ENCODE measurements around the gene IPO4. TPM values are rescaled to one million over a fixed set of nuclear protein-coding genes. Genes with fewer than 3 reads are reported as not detected.

The IPO4 gene
- total and polyA plus RNA-seq, 2 of the 8 experiments (the other 6 are each of a cell fraction or from before 2014, with no cell fraction given) = 55.5 to 108 TPM

Small RNA genes lying within 50 kb of the gene (microRNA-seq; reads per million reads assigned to microRNA genes)
- 0 reads per million in 2 experiments for gene MIR7703 (ENCODE audit: borderline microRNAs expressed in 2 of 2, borderline number of aligned reads in 2 of 2, borderline replicate concordance in 1 of 2)

Small RNA genes lying within 50 kb of the gene (small RNA-seq; reads per million reads assigned to genes)
- gene AL136295.4 (ENCODE audit: insufficient read depth) (not detected), gene CHMP4A (ENCODE audit: insufficient read depth) (not detected), gene IPO4 (ENCODE audit: insufficient read depth) (1.9 reads per million, percentile 12 among the genes with 10 or more reads in this experiment), gene IRF9 (ENCODE audit: insufficient read depth) (not detected), gene MDP1 (ENCODE audit: insufficient read depth) (not detected), gene RNA5SP383 (ENCODE audit: insufficient read depth) (6.5 reads per million, percentile 71 among the genes with 10 or more reads in this experiment)

Other genes with a start within 250 kb of the IPO4 start
Only the 30 nearest of the 34 such genes appear.
- 15.2 and 15.4 TPM in 2 replicates for gene DHRS4L2, start 199.9 kb downstream of the IPO4 start, total RNA-seq (2021; fragmentation: NEBNext Ultra II Directional; extraction: Animal tissue kit (Norgen Biotek cat#: 25700))
- 12.3 and 14.2 TPM in 2 replicates for gene DHRS4L2, start 199.9 kb downstream of the IPO4 start, polyA plus RNA-seq (2011; rRNA removed)
- 8.5 and 9.0 TPM in 2 replicates for gene CARMIL3, start 136.8 kb downstream of the IPO4 start, total RNA-seq (2021; fragmentation: NEBNext Ultra II Directional; extraction: Animal tissue kit (Norgen Biotek cat#: 25700))
- gene CARMIL3, start 136.8 kb downstream of the IPO4 start, polyA plus RNA-seq (2011; rRNA removed) = 6.0 and 7.8 TPM in 2 replicates
- not detected in 2 replicates for gene CPNE6, start 117.3 kb downstream of the IPO4 start, total RNA-seq (2021; fragmentation: NEBNext Ultra II Directional; extraction: Animal tissue kit (Norgen Biotek cat#: 25700))
- 0.02 and 0.05 TPM in 2 replicates for gene CPNE6, start 117.3 kb downstream of the IPO4 start, polyA plus RNA-seq (2011; rRNA removed)
- 79.3 and 81.9 TPM in 2 replicates for gene PCK2, start 94.5 kb downstream of the IPO4 start, total RNA-seq (2021; fragmentation: NEBNext Ultra II Directional; extraction: Animal tissue kit (Norgen Biotek cat#: 25700))
- gene PCK2, start 94.5 kb downstream of the IPO4 start, polyA plus RNA-seq (2011; rRNA removed) = 115 and 221 TPM in 2 replicates
- 63.6 and 67.2 TPM in 2 replicates for gene DCAF11, start 74.0 kb downstream of the IPO4 start, total RNA-seq (2021; fragmentation: NEBNext Ultra II Directional; extraction: Animal tissue kit (Norgen Biotek cat#: 25700))
- 60.4 and 74.6 TPM in 2 replicates for gene DCAF11, start 74.0 kb downstream of the IPO4 start, polyA plus RNA-seq (2011; rRNA removed)
- gene NRL, start 73.9 kb downstream of the IPO4 start, total RNA-seq (2021; fragmentation: NEBNext Ultra II Directional; extraction: Animal tissue kit (Norgen Biotek cat#: 25700)) = 1.1 TPM in 2 replicates
- 2.1 and 2.2 TPM in 2 replicates for gene NRL, start 73.9 kb downstream of the IPO4 start, polyA plus RNA-seq (2011; rRNA removed)
- 0.33 and 0.76 TPM in 2 replicates for gene FITM1, start 58.2 kb downstream of the IPO4 start, total RNA-seq (2021; fragmentation: NEBNext Ultra II Directional; extraction: Animal tissue kit (Norgen Biotek cat#: 25700))
- 0.53 and 0.80 TPM in 2 replicates for gene FITM1, start 58.2 kb downstream of the IPO4 start, polyA plus RNA-seq (2011; rRNA removed)
- gene PSME1, start 52.6 kb downstream of the IPO4 start, total RNA-seq (2021; fragmentation: NEBNext Ultra II Directional; extraction: Animal tissue kit (Norgen Biotek cat#: 25700)) = 85.9 and 91.7 TPM in 2 replicates
- gene PSME1, start 52.6 kb downstream of the IPO4 start, polyA plus RNA-seq (2011; rRNA removed) = 57.4 and 74.9 TPM in 2 replicates
- gene EMC9, start 47.2 kb downstream of the IPO4 start, total RNA-seq (2021; fragmentation: NEBNext Ultra II Directional; extraction: Animal tissue kit (Norgen Biotek cat#: 25700)) = 36.9 and 38.4 TPM in 2 replicates
- 47.2 and 60.1 TPM in 2 replicates for gene EMC9, start 47.2 kb downstream of the IPO4 start, polyA plus RNA-seq (2011; rRNA removed)
- gene PSME2, start 42.2 kb downstream of the IPO4 start, total RNA-seq (2021; fragmentation: NEBNext Ultra II Directional; extraction: Animal tissue kit (Norgen Biotek cat#: 25700)) = 111 and 118 TPM in 2 replicates
- 71.8 and 76.8 TPM in 2 replicates for gene PSME2, start 42.2 kb downstream of the IPO4 start, polyA plus RNA-seq (2011; rRNA removed)
- 57.8 and 72.0 TPM in 2 replicates for gene RNF31, start 41.3 kb downstream of the IPO4 start, total RNA-seq (2021; fragmentation: NEBNext Ultra II Directional; extraction: Animal tissue kit (Norgen Biotek cat#: 25700))
- 17.5 and 40.6 TPM in 2 replicates for gene RNF31, start 41.3 kb downstream of the IPO4 start, polyA plus RNA-seq (2011; rRNA removed)
- 11.1 and 11.4 TPM in 2 replicates for gene IRF9, start 27.6 kb downstream of the IPO4 start, total RNA-seq (2021; fragmentation: NEBNext Ultra II Directional; extraction: Animal tissue kit (Norgen Biotek cat#: 25700))
- gene IRF9, start 27.6 kb downstream of the IPO4 start, polyA plus RNA-seq (2011; rRNA removed) = 13.2 and 13.3 TPM in 2 replicates
- gene REC8, start 16.7 kb downstream of the IPO4 start, total RNA-seq (2021; fragmentation: NEBNext Ultra II Directional; extraction: Animal tissue kit (Norgen Biotek cat#: 25700)) = 25.8 and 28.5 TPM in 2 replicates
- gene REC8, start 16.7 kb downstream of the IPO4 start, polyA plus RNA-seq (2011; rRNA removed) = 9.8 and 19.1 TPM in 2 replicates
- gene TM9SF1, start 6.6 kb upstream of the IPO4 start, total RNA-seq (2021; fragmentation: NEBNext Ultra II Directional; extraction: Animal tissue kit (Norgen Biotek cat#: 25700)) = 22.2 and 25.3 TPM in 2 replicates
- 24.6 and 29.2 TPM in 2 replicates for gene TM9SF1, start 6.6 kb upstream of the IPO4 start, polyA plus RNA-seq (2011; rRNA removed)
- 0.28 TPM in 1 of 2 replicates, not detected in the other for gene TSSK4, start 16.9 kb upstream of the IPO4 start, total RNA-seq (2021; fragmentation: NEBNext Ultra II Directional; extraction: Animal tissue kit (Norgen Biotek cat#: 25700))
- gene TSSK4, start 16.9 kb upstream of the IPO4 start, polyA plus RNA-seq (2011; rRNA removed) = 0.05 TPM in 1 of 2 replicates, not detected in the other
- 32.9 and 36.4 TPM in 2 replicates for gene CHMP4A, start 24.7 kb upstream of the IPO4 start, total RNA-seq (2021; fragmentation: NEBNext Ultra II Directional; extraction: Animal tissue kit (Norgen Biotek cat#: 25700))
- gene CHMP4A, start 24.7 kb upstream of the IPO4 start, polyA plus RNA-seq (2011; rRNA removed) = 23.4 and 37.6 TPM in 2 replicates
- gene MDP1, start 27.2 kb upstream of the IPO4 start, total RNA-seq (2021; fragmentation: NEBNext Ultra II Directional; extraction: Animal tissue kit (Norgen Biotek cat#: 25700)) = 14.3 and 17.7 TPM in 2 replicates
- gene MDP1, start 27.2 kb upstream of the IPO4 start, polyA plus RNA-seq (2011; rRNA removed) = 25.3 and 32.2 TPM in 2 replicates
- gene NEDD8, start 43.6 kb upstream of the IPO4 start, total RNA-seq (2021; fragmentation: NEBNext Ultra II Directional; extraction: Animal tissue kit (Norgen Biotek cat#: 25700)) = 241 and 253 TPM in 2 replicates
- 196 and 317 TPM in 2 replicates for gene NEDD8, start 43.6 kb upstream of the IPO4 start, polyA plus RNA-seq (2011; rRNA removed)
- gene GMPR2, start 44.1 kb upstream of the IPO4 start, total RNA-seq (2021; fragmentation: NEBNext Ultra II Directional; extraction: Animal tissue kit (Norgen Biotek cat#: 25700)) = 85.3 and 88.3 TPM in 2 replicates
- 52.9 and 61.6 TPM in 2 replicates for gene GMPR2, start 44.1 kb upstream of the IPO4 start, polyA plus RNA-seq (2011; rRNA removed)
- gene TINF2, start 53.8 kb upstream of the IPO4 start, total RNA-seq (2021; fragmentation: NEBNext Ultra II Directional; extraction: Animal tissue kit (Norgen Biotek cat#: 25700)) = 31.0 and 36.7 TPM in 2 replicates
- 23.5 and 31.7 TPM in 2 replicates for gene TINF2, start 53.8 kb upstream of the IPO4 start, polyA plus RNA-seq (2011; rRNA removed)
- gene TGM1, start 74.4 kb upstream of the IPO4 start, total RNA-seq (2021; fragmentation: NEBNext Ultra II Directional; extraction: Animal tissue kit (Norgen Biotek cat#: 25700)) = 2.0 and 2.2 TPM in 2 replicates
- 1.8 and 4.1 TPM in 2 replicates for gene TGM1, start 74.4 kb upstream of the IPO4 start, polyA plus RNA-seq (2011; rRNA removed)
- gene RABGGTA, start 82.8 kb upstream of the IPO4 start, total RNA-seq (2021; fragmentation: NEBNext Ultra II Directional; extraction: Animal tissue kit (Norgen Biotek cat#: 25700)) = 16.0 and 16.9 TPM in 2 replicates
- gene RABGGTA, start 82.8 kb upstream of the IPO4 start, polyA plus RNA-seq (2011; rRNA removed) = 49.8 and 65.1 TPM in 2 replicates
- gene DHRS1, start 111.0 kb upstream of the IPO4 start, total RNA-seq (2021; fragmentation: NEBNext Ultra II Directional; extraction: Animal tissue kit (Norgen Biotek cat#: 25700)) = 8.8 and 13.4 TPM in 2 replicates
- 31.7 and 40.2 TPM in 2 replicates for gene DHRS1, start 111.0 kb upstream of the IPO4 start, polyA plus RNA-seq (2011; rRNA removed)
- 34.8 and 39.3 TPM in 2 replicates for gene NOP9, start 111.0 kb upstream of the IPO4 start, total RNA-seq (2021; fragmentation: NEBNext Ultra II Directional; extraction: Animal tissue kit (Norgen Biotek cat#: 25700))
- 17.8 and 22.4 TPM in 2 replicates for gene NOP9, start 111.0 kb upstream of the IPO4 start, polyA plus RNA-seq (2011; rRNA removed)
- not detected in 2 replicates for gene CIDEB, start 119.2 kb upstream of the IPO4 start, total RNA-seq (2021; fragmentation: NEBNext Ultra II Directional; extraction: Animal tissue kit (Norgen Biotek cat#: 25700))
- 0.09 and 0.11 TPM in 2 replicates for gene CIDEB, start 119.2 kb upstream of the IPO4 start, polyA plus RNA-seq (2011; rRNA removed)
- gene LTB4R2, start 121.3 kb upstream of the IPO4 start, total RNA-seq (2021; fragmentation: NEBNext Ultra II Directional; extraction: Animal tissue kit (Norgen Biotek cat#: 25700)) = 6.7 and 7.0 TPM in 2 replicates
- gene LTB4R2, start 121.3 kb upstream of the IPO4 start, polyA plus RNA-seq (2011; rRNA removed) = 5.3 and 9.8 TPM in 2 replicates
- gene LTB4R, start 122.7 kb upstream of the IPO4 start, total RNA-seq (2021; fragmentation: NEBNext Ultra II Directional; extraction: Animal tissue kit (Norgen Biotek cat#: 25700)) = 4.1 and 6.8 TPM in 2 replicates
- gene LTB4R, start 122.7 kb upstream of the IPO4 start, polyA plus RNA-seq (2011; rRNA removed) = 6.7 and 9.7 TPM in 2 replicates
- gene ADCY4, start 146.3 kb upstream of the IPO4 start, total RNA-seq (2021; fragmentation: NEBNext Ultra II Directional; extraction: Animal tissue kit (Norgen Biotek cat#: 25700)) = 0.35 and 0.69 TPM in 2 replicates
- 0.27 and 0.57 TPM in 2 replicates for gene ADCY4, start 146.3 kb upstream of the IPO4 start, polyA plus RNA-seq (2011; rRNA removed)
- 0.39 and 0.55 TPM in 2 replicates for gene RIPK3, start 151.2 kb upstream of the IPO4 start, total RNA-seq (2021; fragmentation: NEBNext Ultra II Directional; extraction: Animal tissue kit (Norgen Biotek cat#: 25700))
- 0.20 and 0.24 TPM in 2 replicates for gene RIPK3, start 151.2 kb upstream of the IPO4 start, polyA plus RNA-seq (2011; rRNA removed)
- gene NFATC4, start 179.4 kb upstream of the IPO4 start, total RNA-seq (2021; fragmentation: NEBNext Ultra II Directional; extraction: Animal tissue kit (Norgen Biotek cat#: 25700)) = 47.3 and 51.2 TPM in 2 replicates
- 50.3 and 78.9 TPM in 2 replicates for gene NFATC4, start 179.4 kb upstream of the IPO4 start, polyA plus RNA-seq (2011; rRNA removed)

All from H1 (cell line).